Effector memory CD4-positive, alpha-beta T cell (primary cell): ENCODE results near the gene DLGAP5.

Source experiments
- DNase-seq, 3 donors: peaks; one replicate each; pipeline ENCODE4 v3.0.0-alpha.2; 2020
- H3K27ac ChIP-seq: 2 replicates; pipeline ENCODE4 v1.7.0; 2013; ENCODE audit warnings: mild to moderate bottlenecking, low read length, moderate library complexity; ENCODE audit not compliant: insufficient read depth, poor library complexity, severe bottlenecking
- H3K27me3 ChIP-seq: replicated peaks from 2 replicates; pipeline ENCODE4 v1.7.0; 2013; ENCODE audit warnings: mild to moderate bottlenecking, low read length; ENCODE audit not compliant: insufficient read depth, control insufficient read depth, poor library complexity, severe bottlenecking
- H3K36me3 ChIP-seq: 2 replicates; pipeline ENCODE4 v1.7.0; 2013; ENCODE audit warnings: mild to moderate bottlenecking, low read length, moderate library complexity; ENCODE audit not compliant: control insufficient read depth, insufficient read depth
- H3K4me1 ChIP-seq: 2 replicates; pipeline ENCODE4 v1.7.0; 2013; ENCODE audit warnings: low read length, mild to moderate bottlenecking; ENCODE audit not compliant: control insufficient read depth, insufficient read depth, poor library complexity, severe bottlenecking
- H3K4me3 ChIP-seq: 2 replicates; pipeline ENCODE4 v1.7.0; 2013; ENCODE audit warnings: low read length, low read depth, mild to moderate bottlenecking; ENCODE audit not compliant: insufficient read depth, poor library complexity, severe bottlenecking
- H3K9me3 ChIP-seq: 2 replicates; pipeline ENCODE4 v1.7.0; 2013; ENCODE audit warnings: mild to moderate bottlenecking, low read length, moderate library complexity; ENCODE audit not compliant: control insufficient read depth

DLGAP5 gene

GRCh38 chr14:55124774-55125386 lies 66.5 kb downstream of the DLGAP5 start:
- Histone ChIP-seq H3K4me1 (peaks cover 7% of the 10 kb centered on the region), H3K27me3 (peaks cover under 1% of the 10 kb centered on the region)

GRCh38 chr14:55123852-55124639 lies 67.3 kb downstream of the DLGAP5 start:
- H3K4me1 ChIP-seq = peaks cover 5% of the 10 kb centered on the region
- DNase-seq = no peak
- H3K4me3 ChIP-seq = no peak overlapping the region
- no peaks in the 10 kb centered on the region for H3K9me3 ChIP-seq
- no peak overlapping the region for H3K27ac ChIP-seq
- H3K36me3 ChIP-seq = peaks cover 2% of the 10 kb centered on the region
- no peaks in the 10 kb centered on the region for H3K27me3 ChIP-seq

More at GRCh38 chr14:55124774-55125386, 66.5 kb downstream of the DLGAP5 start:
- Histone ChIP-seq H3K36me3 (peaks cover 2% of the 10 kb centered on the region), H3K27ac (no peak overlapping the region), H3K9me3 (no peaks in the 10 kb centered on the region), H3K4me3 (no peak overlapping the region)
- no peak for DNase-seq

- no peak for DNase-seq
- no peak overlapping the region for H3K4me3 ChIP-seq
- H3K27me3 ChIP-seq = no peaks in the 10 kb centered on the region
- H3K27ac ChIP-seq = no peak overlapping the region
- peaks cover 5% of the 10 kb centered on the region for H3K4me1 ChIP-seq
- H3K36me3 ChIP-seq = peaks cover under 1% of the 10 kb centered on the region
- no peaks in the 10 kb centered on the region for H3K9me3 ChIP-seq
Measured at GRCh38 chr14:55123101-55123500, 68.3 kb downstream of the DLGAP5 start.

GRCh38 chr14:55122440-55122986 lies 68.9 kb downstream of the DLGAP5 start:
- Histone ChIP-seq H3K27me3 (no peaks in the 10 kb centered on the region), H3K4me3 (no peak overlapping the region), H3K4me1 (peaks cover 5% of the 10 kb centered on the region), H3K36me3 (no peaks in the 10 kb centered on the region), H3K9me3 (no peaks in the 10 kb centered on the region), H3K27ac (no peak overlapping the region)
- no peak for DNase-seq

- H3K27ac ChIP-seq = no peak overlapping the region
- H3K4me1 ChIP-seq = peaks cover 5% of the 10 kb centered on the region
- no peak overlapping the region for H3K4me3 ChIP-seq
- no peaks in the 10 kb centered on the region for H3K9me3 ChIP-seq
- no peaks in the 10 kb centered on the region for H3K36me3 ChIP-seq
- no peak for DNase-seq
- no peaks in the 10 kb centered on the region for H3K27me3 ChIP-seq
Measured at GRCh38 chr14:55121628-55122439, 69.6 kb downstream of the DLGAP5 start.

- DNase-seq = no peak
- H3K27ac ChIP-seq = no peak overlapping the region
- H3K4me1 ChIP-seq = peaks cover 5% of the 10 kb centered on the region
- H3K36me3 ChIP-seq = no peaks in the 10 kb centered on the region
- H3K4me3 ChIP-seq = no peak overlapping the region
- no peaks in the 10 kb centered on the region for H3K27me3 ChIP-seq
- no peaks in the 10 kb centered on the region for H3K9me3 ChIP-seq
Measured at GRCh38 chr14:55120571-55121495, 70.6 kb downstream of the DLGAP5 start.

- DNase-seq = no peak
- no peaks in the 10 kb centered on the region for H3K36me3 ChIP-seq
- H3K27ac ChIP-seq = no peak overlapping the region
- H3K4me3 ChIP-seq = no peak overlapping the region
- no peaks in the 10 kb centered on the region for H3K4me1 ChIP-seq
- no peaks in the 10 kb centered on the region for H3K27me3 ChIP-seq
- no peaks in the 10 kb centered on the region for H3K9me3 ChIP-seq
Measured at GRCh38 chr14:55118761-55119160, 72.6 kb downstream of the DLGAP5 start.

GRCh38 chr14:55117803-55118441 lies 73.5 kb downstream of the DLGAP5 start:
- DNase-seq = no peak
- Histone ChIP-seq H3K36me3 (no peaks in the 10 kb centered on the region), H3K27ac (no peak overlapping the region), H3K4me3 (no peak overlapping the region), H3K4me1 (no peaks in the 10 kb centered on the region), H3K9me3 (no peaks in the 10 kb centered on the region), H3K27me3 (no peaks in the 10 kb centered on the region)
